Liver (tissue), 3 donors: ENCODE data around the gene CALM3.

ENCODE experiments used
- CTCF ChIP-seq: fragments of 150-350 bp; IDR thresholded peaks from 2 replicates; pipeline ENCODE4 v1.5.1; 2017; ENCODE audit warnings: improper control_type of control experiment, low read depth, low read length; ENCODE audit not compliant: missing input control
- GABPA ChIP-seq, 2 donors: IDR thresholded peaks in 1 of 2; conservative IDR thresholded peaks in 1 of 2; 2 replicates each; pipeline ENCODE4 v1.6.1; 2016; ENCODE audit warnings: antibody characterized with exemption in 2 of 2, mild to moderate bottlenecking in 1 of 2, moderate library complexity in 1 of 2
- JUND ChIP-seq, 2 donors: IDR thresholded peaks; 2 replicates each; pipeline ENCODE4 v1.6.1; 2016; ENCODE audit warnings: antibody characterized with exemption in 2 of 2
- MAX ChIP-seq: IDR thresholded peaks from 2 replicates; pipeline ENCODE4 v1.6.1; 2016; ENCODE audit warnings: antibody characterized with exemption
- NR2F2 ChIP-seq: IDR thresholded peaks from 2 replicates; pipeline ENCODE4 v1.6.1; 2016; ENCODE audit warnings: antibody characterized with exemption
- RAD21 ChIP-seq, 2 donors: IDR thresholded peaks; 2 replicates each; pipeline ENCODE4 v1.6.1; 2016; ENCODE audit warnings: antibody characterized with exemption in 2 of 2, mild to moderate bottlenecking in 2 of 2
- REST ChIP-seq: IDR thresholded peaks from 2 replicates; pipeline ENCODE4 v1.6.1; 2016; ENCODE audit warnings: antibody characterized with exemption, mild to moderate bottlenecking
- YY1 ChIP-seq: IDR thresholded peaks from 2 replicates; pipeline ENCODE4 v1.6.1; 2016; ENCODE audit warnings: antibody characterized with exemption, mild to moderate bottlenecking
- ZBTB33 ChIP-seq: IDR thresholded peaks from 2 replicates; pipeline ENCODE4 v1.6.1; 2016; ENCODE audit warnings: antibody characterized with exemption
- donor health status: healthy.
- donor health status: healthy.

GRCh38 chr19:46622118-46622446 is 21.0 kb downstream of the CALM3 start:
- TF ChIP-seq REST (no peak), CTCF (no peak), MAX (no peak), ZBTB33 (no peak), RAD21 (IDR thresholded peaks at IDR 0.05) (no peak), JUND (IDR thresholded peaks at IDR 0.05) (no peak), NR2F2 (no peak), GABPA (IDR thresholded peaks at IDR 0.05 in 1 of 2, conservative IDR thresholded peaks at IDR 0.05 in 1 of 2) (no peak), YY1 (no peak)
